ENCODE data around the gene VWCE.

DNA sequence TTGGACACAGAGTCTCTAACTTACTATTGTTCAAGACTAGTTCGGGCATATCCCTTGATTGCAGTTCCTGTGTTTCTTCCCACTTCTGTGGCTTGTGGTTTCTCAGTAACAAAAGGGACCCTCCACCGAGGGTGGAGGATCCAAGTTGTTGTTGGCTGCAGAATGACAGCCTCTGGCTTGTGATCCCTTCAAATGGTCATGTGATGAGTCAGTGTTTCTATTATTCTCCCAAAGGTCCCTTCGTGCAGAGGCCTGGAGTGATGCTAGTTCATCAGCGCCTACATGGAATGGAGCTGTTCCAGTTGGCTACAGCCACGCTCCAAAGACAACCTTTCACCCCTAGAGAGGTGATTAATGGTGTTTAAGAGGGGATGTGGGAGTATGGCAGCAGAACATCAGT, 2.6 kb upstream of the VWCE start:
- TF ChIP-seq GATA2 (IDR thresholded peaks at IDR 0.05; ENCODE audit: low read depth, low read length), result no peak
- no peak for TF ChIP-seq GATA3 (IDR thresholded peaks at IDR 0.05; ENCODE audit: low read depth, low read length)

All from SH-SY5Y (cell line).